GM20431 (cell line): ENCODE results near the gene RUNDC1.

Source experiments
- in situ Hi-C: fragments of 300-500 bp; cut with MseI, MboI; formaldehyde crosslinking; loops from one replicate; pipeline ENCODE4 v1.15.0; 2020; ENCODE audit warnings: low sequenced_read_pairs; ENCODE audit not compliant: unreplicated experiment

The RUNDC1 gene

DNA sequence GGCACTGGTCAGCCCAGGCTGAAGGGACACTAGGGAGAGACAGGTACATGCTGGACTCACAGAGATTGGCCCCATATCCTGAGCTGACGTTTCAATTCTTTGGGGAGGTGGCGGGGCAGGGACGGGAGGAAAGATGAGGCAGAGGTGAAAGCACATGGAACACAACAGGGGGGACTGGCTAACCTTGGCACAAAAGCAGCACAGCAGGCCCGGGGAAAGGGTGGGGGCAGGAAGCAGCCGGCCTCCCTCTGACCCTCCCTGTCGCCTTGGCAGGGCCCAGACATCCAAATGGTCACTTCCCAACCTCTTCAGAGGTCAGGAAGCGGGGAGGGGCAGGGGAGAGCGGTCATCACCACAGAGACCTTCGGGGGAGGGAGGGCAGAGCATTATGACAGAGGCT lies 35.2 kb downstream of the RUNDC1 start:
- in situ Hi-C loops, result loop anchor here (25.0 kb wide), 1 partner anchor 322 kb away; no protein-coding TSS in a partner anchor

GRCh38 chr17:43016216-43016615 lies 35.9 kb downstream of the RUNDC1 start:
- in situ Hi-C loops, result loop anchor here (25.0 kb wide), 1 partner anchor 321 kb away; no protein-coding TSS in a partner anchor

DNA sequence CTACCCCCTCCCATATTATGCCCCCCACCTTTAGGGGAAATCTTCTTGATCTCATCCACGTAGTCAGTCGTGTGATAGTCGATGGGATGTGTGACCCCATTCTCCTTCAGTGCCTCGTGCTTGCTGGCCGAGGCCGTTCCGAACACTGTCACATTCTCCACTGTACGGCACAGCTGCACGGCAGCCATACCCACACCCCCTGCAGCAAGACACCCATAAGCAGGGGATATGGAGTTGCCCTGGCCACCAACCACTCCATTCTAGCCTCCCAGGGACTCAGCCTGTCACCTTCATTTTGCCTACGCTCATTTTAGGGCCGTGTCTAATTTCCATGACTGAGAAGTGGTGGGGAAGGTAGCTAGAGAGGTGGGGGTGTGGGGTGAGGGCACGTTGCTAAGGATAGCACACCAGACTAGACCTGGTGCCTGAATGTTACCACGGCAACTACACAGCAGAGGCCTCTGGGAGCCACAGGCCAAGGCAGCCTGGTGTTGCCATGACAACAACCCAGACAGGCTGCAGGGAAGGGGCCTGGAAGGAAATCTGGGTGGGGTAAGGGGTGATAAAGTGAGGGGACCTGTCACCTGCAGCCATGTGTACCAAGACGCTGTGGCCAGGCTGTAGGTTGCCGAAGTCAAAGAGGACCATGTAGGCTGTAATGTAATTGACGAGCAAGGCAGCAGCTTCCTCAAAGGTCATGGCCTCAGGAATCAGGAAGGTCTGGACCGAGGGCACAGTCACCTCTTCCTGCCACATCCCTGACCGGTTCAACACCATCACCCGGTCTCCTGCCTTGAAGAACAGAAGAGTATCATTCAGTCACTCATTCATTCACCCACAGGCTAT lies 37.9 kb downstream of the RUNDC1 start:
- in situ Hi-C loops, result loop anchor here (25.0 kb wide), 1 partner anchor 319 kb away; no protein-coding TSS in a partner anchor

DNA sequence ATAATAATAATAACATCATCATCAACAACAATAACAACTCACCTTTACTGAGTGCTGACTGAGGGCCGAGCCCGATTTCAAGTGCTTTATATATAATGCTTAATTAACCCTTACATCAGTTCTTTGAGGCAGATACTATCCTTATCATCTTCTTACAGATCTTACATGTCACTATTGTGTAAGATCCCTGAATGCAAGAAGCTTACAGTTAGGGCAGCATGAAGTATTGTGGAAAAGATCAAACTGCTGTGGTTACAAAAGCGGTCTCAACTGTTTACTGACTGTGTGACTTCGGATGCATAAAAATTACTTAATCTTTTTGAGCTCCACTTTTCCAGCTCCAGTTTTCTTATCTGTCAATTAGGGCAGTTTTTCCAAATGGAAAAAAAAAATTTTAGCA lies 38.6 kb downstream of the RUNDC1 start:
- in situ Hi-C loops, result loop anchor here (25.0 kb wide), 1 partner anchor 318 kb away; no protein-coding TSS in a partner anchor

DNA sequence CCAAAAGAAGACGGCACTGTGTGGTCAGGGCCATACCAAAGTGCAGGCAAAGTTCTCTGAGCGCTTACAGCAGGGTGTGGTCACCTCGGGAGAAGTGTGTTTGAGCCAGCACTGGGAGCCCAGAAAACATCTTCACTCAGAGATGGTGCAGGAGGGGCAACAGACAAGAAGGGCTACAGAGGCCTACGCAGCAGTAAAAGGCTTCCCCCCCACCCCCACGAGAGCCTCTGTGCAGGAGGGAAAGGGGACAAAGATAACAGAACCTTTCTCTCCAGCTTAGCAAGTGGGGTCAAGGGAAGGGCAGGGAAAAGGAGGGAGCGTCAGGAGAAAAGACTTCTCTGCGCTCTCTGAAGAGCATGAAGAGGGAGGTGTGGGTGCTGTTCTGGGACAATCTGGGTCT lies 39.1 kb downstream of the RUNDC1 start:
- in situ Hi-C loops, result loop anchor here (25.0 kb wide), 1 partner anchor 318 kb away; no protein-coding TSS in a partner anchor

DNA sequence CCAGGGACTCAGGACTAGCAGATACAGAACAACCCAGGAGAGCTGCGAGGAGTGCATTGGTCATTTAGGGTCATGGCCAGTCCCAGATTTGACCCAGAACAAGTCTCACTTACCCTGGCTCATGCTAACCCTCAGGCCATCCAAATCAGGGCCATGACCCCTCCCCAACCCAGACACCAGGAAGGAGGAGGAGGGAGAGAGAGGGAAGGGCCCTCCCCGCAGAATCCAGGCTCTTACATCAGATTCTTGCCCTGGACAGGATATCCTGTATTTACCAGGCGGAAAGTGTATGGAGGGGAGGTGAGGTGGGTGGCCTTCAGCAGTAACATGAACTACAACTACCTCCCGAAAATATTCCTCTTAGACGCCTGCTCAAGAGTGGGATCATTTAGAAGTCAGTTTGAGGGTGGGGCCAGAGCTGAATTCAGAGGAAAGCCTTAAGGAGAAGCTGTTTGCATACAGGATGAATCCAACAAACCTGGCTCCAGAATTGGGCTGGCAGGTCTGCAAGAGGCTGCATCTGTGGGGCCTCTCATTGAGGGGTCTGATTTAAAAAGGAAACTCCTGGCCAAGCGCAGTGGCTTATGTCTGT lies 39.8 kb downstream of the RUNDC1 start:
- in situ Hi-C loops, result loop anchor here (25.0 kb wide), 1 partner anchor 317 kb away; no protein-coding TSS in a partner anchor

DNA sequence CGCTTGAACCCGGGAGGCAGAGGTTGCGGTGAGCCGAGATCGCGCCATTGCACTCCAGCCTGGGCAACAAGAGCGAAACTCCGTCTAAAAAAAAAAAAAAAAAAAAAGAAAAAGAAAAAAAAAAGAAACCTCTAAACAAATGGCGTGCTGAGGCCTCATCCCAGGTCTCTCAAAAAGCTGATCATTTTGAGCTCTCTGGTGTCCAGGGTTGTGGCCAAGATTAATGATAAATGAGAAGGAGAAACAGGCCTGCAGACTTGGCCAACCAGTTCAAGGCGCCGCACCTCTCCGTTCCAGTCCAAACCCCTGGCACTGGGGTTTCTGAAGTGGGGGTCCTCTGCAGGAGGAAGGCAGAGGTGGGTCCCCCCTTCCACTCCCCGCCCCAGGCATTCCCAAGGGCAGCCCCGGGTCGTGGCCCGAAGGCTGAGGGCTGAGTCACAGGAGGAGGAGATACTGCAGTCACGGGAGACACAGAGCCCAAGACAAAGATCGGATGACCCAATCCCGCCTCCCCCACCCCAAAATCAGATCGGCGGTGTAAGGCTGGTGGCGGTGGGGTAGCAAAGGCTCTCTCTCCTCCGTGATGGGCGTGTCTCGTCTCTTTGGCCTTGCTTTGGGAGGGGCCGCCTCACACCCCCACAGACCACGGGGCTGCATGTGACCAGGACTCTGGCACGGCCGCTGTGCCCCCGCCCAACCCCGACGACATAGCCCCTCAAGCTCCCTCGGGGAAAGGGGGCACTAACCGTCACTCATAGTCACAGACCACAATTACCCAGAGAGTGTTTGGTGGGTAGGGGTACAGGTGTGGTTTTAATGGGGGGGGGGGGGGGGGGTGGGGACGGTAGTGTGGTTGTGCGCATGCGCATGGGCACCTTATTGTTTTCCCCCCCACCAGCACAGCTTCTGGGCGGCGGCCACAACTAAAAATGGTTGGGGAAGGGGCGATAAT lies 40.7 kb downstream of the RUNDC1 start:
- in situ Hi-C loops, result loop anchor here (25.0 kb wide), 1 partner anchor 316 kb away; no protein-coding TSS in a partner anchor

DNA sequence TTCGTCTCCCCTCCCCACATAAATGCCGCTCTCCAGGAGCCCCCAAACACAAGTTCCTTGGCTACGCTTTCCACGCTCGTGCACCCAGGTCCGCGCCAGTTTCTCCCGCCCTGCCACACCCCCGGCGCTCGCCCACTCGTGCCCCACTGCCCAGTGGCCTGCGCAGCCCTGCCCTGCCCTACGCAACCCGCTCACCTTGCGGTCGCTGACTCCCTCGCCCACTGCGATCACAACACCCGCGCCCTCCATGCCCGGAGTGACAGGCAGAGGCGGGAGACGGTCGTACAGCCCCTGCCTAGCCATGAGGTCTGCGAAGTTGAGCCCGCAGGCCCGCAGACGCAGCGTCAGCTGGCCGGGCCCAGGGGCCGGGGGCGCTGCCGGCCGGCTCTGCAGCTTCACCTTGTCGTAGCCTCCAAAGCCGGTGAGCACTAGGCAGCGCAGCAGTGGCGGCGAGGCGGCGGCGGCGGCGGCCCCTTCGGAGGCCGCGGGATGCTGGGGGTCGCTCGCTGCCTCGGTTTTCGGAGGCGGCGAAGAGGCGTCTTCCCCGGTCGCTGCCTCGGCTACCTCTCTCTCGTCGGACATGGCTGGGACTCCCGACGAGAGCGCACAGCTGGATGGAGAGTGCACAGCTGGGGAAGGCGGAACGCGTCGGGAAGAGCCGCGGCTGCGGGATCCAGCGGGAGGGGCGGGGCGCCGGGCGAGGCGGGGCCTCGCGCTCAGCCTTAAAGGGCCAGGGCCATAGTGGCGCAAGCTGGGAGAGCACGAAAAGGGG lies 41.6 kb downstream of the RUNDC1 start, which contains the start of gene VAT1:
TSS of gene VAT1 (minus strand) at position 645 of the 772 bp plus-strand sequence. CDS start at position 582, 63 bp downstream.
- in situ Hi-C loops, result loop anchor here (25.0 kb wide), 1 partner anchor 315 kb away; no protein-coding TSS in a partner anchor

- in situ Hi-C loops, result loop anchor here (25.0 kb wide), 1 partner anchor 313 kb away; no protein-coding TSS in a partner anchor
Measured at GRCh38 chr17:43024407-43025289, 44.3 kb downstream of the RUNDC1 start, which contains the start of gene RND2. TSS of gene RND2 (plus strand) at chr17:43025231. CDS start at chr17:43025348, 117 bp downstream.

DNA sequence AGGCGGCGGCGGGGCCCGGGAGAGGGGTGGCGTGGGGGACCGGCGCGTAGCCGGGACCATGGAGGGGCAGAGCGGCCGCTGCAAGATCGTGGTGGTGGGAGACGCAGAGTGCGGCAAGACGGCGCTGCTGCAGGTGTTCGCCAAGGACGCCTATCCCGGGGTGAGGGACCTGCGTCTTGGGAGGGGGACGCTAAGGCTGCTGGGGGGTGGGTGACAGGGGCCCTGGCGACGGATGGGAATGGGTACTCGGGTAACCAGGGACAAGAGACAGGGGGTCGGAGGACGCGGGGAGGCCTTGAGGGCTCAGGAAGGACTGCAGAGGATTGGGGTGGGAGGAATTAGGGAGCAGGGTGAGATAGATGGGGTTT lies 44.9 kb downstream of the RUNDC1 start:
- in situ Hi-C loops, result no loop called here

DNA sequence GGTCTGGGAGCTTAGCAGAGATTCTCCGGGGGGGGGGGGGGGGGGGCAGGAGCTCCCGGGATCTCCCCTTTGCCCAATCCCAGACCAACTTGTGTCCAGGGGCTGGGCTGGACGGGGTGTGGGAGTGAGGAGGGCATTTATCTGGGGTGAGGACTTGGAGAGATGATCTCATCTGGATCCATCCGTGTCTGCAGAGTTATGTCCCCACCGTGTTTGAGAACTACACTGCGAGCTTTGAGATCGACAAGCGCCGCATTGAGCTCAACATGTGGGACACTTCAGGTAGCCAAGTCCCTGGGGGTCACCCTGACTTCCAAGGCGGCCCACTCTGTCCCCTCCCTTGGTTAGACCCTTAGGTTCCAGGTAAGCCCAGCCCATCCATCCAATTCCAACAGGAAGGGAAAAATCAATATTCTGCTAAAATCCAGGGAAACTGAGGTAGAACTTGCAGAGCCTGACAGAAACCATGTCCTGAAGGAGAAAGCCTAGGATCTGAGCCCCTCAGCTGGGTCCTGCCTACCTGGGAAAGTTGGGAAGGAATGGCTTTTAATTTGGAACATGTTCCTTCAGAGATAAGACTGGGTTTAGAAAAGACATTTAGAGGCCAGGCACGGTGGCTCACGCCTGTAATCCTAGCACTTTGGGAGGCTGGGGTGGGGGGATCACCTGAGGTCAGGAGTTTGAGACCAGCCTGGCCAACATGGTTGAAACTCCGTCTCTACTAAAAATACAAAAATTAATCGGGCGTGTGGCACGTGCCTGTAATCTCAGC lies 45.6 kb downstream of the RUNDC1 start:
- in situ Hi-C loops, result no loop called here

GRCh38 chr17:43026595-43026994 lies 46.2 kb downstream of the RUNDC1 start:
- in situ Hi-C loops, result no loop called here

DNA sequence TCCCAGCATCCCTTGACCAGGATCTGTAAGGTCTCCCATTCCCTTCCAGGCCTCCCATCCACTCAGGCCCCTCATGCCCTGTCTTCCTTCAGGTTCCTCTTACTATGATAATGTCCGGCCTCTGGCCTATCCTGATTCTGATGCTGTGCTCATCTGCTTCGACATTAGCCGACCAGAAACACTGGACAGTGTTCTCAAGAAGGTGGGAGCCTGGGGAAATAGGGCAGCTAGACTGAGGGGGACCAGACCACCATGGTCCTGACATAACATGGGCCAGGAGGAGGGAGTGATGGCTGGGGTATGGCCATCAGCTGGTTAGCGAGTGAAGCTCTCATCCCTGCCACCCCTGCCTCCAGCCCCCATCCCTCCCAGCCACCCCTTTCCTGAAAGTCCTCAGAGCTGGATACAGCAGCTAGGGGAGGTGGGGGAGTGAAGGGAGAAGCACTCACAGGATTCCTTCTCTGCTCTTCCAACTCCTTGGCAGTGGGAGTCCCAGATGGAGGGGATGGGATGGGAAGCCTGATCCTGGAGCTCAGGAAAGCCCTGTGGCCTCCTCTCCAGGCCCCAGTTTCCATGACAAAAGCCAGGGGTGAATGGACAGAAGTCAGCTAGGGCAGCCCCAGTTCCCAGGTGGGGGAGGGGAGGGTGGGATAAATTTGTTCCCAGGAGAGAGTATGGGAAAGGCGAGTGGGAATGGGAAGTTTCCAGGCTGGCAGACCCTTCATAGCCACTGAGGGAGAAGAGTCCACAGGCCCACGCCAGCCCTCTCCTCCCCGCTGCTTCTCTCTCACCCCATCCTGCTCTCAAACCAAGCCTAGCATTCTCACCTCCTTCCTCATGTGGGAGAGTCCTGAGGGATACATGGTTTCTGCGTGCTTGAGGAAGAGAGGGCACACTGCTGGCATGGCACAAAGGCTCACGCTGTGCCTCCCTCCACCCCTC lies 47.0 kb downstream of the RUNDC1 start:
- in situ Hi-C loops, result no loop called here

DNA sequence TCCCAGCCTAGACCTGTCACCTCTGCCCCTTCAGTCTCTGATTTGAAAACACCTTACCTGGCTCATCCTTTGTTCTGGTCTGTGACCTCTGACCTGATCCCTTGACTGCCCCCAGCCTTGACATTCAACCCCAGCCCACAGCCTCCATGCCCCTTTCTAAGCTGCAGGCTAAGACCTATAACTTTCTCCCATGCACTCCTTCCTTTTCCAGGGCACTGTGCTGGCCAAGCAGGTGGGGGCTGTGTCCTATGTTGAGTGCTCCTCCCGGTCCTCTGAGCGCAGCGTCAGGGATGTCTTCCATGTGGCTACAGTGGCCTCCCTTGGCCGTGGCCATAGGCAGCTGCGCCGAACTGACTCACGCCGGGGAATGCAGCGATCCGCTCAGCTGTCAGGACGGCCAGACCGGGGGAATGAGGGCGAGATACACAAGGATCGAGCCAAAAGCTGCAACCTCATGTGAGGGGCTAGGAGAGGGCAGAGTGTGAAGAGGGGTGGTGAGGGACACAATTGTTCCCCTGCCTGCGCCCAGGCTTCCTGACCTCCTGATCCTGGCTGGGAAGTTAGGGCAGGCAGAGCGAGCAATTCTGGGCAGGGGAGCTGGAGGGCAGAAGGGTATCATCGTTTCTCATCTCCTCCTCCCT lies 48.0 kb downstream of the RUNDC1 start:
- in situ Hi-C loops, result no loop called here

- in situ Hi-C loops, result no loop called here
Measured at GRCh38 chr17:43030137-43030767, 49.9 kb downstream of the RUNDC1 start.
